LNCaP clone FGC (cell line): Measurements from ENCODE around the gene KIF21B.
"Not testable (repeated sequence)": the region's sequence is repeated elsewhere in the genome, so short reads cannot be mapped to it uniquely, and the experiment has no call there.

Source experiments
- DNase-seq: peaks from one replicate; pipeline ENCODE4 v3.0.0-alpha.2; 2011; ENCODE audit warnings: low read depth
- H3K4me3 ChIP-seq: 2 replicates; pipeline ENCODE4 v1.5.1; 2011; ENCODE audit warnings: mild to moderate bottlenecking, low read depth, low read length, control low read depth
- CTCF ChIP-seq: IDR thresholded peaks from 2 replicates; pipeline ENCODE4 v1.5.1; 2012; ENCODE audit warnings: mild to moderate bottlenecking; ENCODE audit not compliant: control insufficient read depth, insufficient read depth; ENCODE audit errors: extremely low read depth

Gene KIF21B

GRCh38 chr1:200934676-200935245, 88.8 kb downstream of the KIF21B start:
- DNase-seq: no peak
- no peak overlapping the region for H3K4me3 ChIP-seq
- TF ChIP-seq CTCF: no peak

GRCh38 chr1:200931776-200932175, 91.7 kb downstream of the KIF21B start:
- no peak overlapping the region for H3K4me3 ChIP-seq
- TF ChIP-seq CTCF: no peak
- DNase-seq: no peak

GRCh38 chr1:200930285-200930684, 93.2 kb downstream of the KIF21B start:
- not testable (repeated sequence) for H3K4me3 ChIP-seq, DNase-seq

GRCh38 chr1:200929530-200930278, 93.8 kb downstream of the KIF21B start:
- no peak for DNase-seq
- no peak for TF ChIP-seq CTCF
- H3K4me3 ChIP-seq: no peak overlapping the region

GRCh38 chr1:200925831-200926230, 97.7 kb downstream of the KIF21B start:
- no peak for DNase-seq
- TF ChIP-seq CTCF: no peak
- H3K4me3 ChIP-seq: no peak overlapping the region

GRCh38 chr1:200923601-200924000, 99.9 kb downstream of the KIF21B start:
- no peak for TF ChIP-seq CTCF
- no peak for DNase-seq
- H3K4me3 ChIP-seq: no peak overlapping the region

GRCh38 chr1:200922406-200922805, 101.1 kb downstream of the KIF21B start:
- H3K4me3 ChIP-seq: no peak overlapping the region
- DNase-seq: no peak
- no peak for TF ChIP-seq CTCF
